HG02642 (cell line): Measurements from ENCODE around the gene ELOA.
"Not testable (repeated sequence)": the region's sequence is repeated elsewhere in the genome, so short reads cannot be mapped to it uniquely, and the experiment has no call there.

ENCODE experiments used
- ATAC-seq: cut with Tn5 transposase; IDR thresholded peaks from one replicate; pipeline ENCODE4 v1.9.1; 2021; ENCODE audit warnings: mild to moderate bottlenecking; ENCODE audit not compliant: unreplicated experiment, poor library complexity

ELOA gene

DNA sequence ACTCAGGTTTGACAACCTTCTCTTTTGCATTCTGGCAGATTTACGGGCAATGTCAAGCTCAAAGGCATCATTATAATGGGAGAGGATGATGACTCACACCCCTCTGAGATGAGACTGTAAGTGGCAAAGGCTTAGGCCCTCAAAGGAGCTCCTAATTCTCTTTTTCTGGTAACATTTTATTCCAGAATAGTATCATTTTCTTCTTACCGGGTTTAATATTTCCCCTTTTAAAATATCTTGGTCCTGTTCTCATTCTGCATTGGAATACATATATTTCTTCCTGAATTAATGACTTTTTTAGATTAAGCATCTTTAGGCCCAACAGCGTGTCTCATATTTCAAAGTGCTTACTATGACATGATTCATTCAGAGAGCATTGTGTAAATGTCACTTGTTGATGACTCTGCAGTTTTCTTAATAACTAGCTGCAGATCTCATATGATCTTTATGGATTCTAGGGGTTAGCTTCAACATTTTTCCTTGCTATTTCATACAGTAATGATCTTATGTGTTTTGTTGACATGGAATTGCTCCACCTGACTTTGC, 36.6 kb downstream of the ELOA start:
- ATAC-seq: no peak

DNA sequence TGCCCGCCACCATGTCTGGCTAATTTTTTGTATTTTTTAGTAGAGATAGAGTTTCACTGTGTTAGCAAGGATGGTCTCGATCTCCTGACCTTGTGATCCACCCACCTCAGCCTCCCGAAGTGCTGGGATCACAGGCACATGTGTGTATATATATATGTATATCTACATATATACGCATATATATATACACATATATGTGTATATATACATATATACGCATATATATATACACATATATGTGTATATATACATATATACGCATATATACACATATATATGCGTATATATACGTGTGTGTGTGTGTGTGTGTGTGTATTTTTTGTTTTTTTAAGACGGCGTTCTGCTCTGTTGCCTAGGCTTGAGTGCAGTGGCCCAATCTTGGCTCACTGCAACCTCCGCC, 39.9 kb downstream of the ELOA start:
- not testable (repeated sequence) for ATAC-seq

DNA sequence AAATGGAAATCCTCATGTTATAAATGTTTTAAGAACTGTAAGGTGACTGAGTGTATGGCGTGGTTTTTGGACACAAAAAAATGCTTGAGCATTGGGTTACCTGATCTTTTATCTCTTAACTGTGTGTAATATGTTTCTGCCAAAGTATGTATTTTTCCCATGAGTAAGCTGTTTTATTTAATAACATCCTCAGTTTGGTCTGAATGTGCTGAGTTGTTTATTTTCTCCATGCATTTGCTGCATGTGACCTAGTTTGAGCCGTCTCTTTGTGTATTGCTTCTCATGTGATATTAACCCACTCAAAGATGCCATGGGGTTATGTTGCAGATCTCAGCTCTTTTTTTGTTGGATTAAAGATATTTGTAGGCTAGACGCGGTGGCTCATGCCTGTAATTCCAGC, 41.6 kb downstream of the ELOA start:
- ATAC-seq: no peak

DNA sequence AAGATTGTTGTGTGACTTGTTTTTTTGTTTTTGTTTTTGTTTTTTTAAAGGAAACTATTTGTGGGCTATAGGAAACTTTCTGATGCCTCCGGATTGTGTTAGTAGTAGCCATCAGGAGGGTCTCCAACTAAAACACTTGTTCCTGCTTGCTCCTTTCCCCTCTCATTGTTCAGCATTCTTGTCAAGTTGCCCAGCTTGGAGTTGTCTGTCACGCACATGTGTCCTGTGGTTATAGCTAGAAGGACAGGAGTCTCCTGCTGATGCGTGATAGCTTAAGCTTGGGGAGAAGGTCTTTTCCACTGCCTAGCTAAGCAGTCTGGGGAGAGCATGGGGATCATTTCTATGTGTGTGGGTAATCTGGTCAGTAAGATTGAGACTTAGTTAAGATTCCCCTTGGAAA, 44.4 kb downstream of the ELOA start:
- ATAC-seq: no peak

DNA sequence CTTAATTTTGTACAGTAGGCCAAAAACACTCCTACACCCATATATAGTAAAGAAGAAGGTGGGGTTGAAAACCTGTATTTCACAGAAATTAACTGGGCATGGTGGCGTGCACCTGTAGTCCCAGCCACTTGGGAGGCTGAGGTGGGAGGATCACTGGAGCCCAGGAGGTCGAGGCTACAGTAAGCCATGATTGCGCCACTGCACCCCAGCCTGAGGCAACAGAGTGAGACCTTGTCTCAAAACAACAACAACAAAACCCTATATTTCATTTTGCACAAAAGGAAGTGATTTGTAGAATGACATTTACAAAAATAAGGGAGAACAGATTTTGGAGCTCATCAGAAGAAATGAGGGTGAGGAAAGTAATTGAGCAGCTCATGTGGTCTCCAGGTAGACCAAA, 45.4 kb downstream of the ELOA start:
- no peak for ATAC-seq

DNA sequence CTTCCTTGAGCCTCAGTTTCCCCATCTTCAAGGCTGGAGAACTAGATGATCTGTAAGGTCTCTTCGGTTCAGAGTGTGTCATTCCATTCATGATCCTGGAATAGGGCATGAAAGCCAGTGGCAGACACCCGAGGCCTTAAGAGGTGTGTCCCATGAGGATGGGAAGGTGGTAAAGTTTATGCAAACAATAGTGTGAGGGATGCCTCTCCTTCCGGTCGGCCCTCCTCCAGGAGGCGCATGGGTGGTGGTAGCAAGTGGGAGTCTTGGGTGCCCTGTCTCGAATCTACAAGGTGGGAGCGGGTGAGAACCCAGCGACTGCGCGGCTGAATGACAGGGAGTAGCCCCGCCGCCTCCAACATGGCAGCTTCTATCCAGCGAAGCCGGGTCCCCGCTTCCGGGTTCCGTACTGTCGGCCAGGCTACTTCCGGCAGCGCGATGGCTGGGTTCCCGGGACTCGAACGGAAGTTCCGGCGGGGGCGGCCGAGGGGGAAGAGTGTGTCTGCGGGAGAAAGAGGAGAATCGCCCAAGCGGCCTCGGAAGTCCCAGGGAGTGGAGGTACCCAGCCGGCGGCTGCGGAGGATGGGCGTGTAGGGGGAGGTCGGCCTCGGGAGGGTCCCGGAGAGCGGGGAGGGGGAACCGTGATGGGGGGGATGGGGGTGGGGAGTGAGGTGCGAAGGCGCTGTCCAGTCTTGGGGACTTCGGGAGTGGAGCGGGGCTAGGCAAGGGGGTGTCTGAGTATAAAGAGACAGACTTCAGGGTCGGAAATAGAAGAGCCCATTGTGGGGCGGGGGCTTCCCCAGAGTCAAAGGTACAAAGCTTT, 47.6 kb downstream of the ELOA start, which contains the start of gene LYPLA2:
TSS of gene LYPLA2 (plus strand) at position 450 of the 820 bp plus-strand sequence. CDS start 1,538 bp downstream, outside the sequence.
- peak; percentile 78 for ATAC-seq

DNA sequence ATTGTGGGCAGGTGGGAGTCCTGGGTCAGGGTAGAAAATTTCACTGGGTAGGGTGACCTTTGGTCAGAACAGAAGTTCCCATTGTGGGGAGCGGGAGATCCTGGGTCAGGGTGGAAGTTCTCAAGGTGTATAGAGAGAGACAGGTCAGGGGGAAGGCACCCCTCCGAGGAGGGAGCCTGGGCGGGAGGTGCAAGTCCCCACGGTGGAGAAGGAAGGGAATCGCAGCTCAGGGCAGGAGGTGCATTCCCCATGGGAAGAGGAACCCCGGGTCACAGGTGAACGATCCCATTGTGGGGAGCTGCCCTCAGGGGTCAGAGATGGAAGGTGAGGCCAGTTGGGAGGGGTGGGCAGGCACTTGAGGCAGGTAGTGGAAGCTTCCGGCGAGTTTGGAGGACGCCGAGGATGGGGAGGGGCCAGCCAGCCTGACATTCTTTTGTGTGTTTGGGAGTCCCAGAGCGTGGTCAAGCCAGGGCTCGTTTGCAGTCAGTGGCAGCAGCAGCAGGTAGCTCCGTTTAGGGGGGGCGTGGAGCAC, 48.3 kb downstream of the ELOA start:
- ATAC-seq: peak; percentile 3

DNA sequence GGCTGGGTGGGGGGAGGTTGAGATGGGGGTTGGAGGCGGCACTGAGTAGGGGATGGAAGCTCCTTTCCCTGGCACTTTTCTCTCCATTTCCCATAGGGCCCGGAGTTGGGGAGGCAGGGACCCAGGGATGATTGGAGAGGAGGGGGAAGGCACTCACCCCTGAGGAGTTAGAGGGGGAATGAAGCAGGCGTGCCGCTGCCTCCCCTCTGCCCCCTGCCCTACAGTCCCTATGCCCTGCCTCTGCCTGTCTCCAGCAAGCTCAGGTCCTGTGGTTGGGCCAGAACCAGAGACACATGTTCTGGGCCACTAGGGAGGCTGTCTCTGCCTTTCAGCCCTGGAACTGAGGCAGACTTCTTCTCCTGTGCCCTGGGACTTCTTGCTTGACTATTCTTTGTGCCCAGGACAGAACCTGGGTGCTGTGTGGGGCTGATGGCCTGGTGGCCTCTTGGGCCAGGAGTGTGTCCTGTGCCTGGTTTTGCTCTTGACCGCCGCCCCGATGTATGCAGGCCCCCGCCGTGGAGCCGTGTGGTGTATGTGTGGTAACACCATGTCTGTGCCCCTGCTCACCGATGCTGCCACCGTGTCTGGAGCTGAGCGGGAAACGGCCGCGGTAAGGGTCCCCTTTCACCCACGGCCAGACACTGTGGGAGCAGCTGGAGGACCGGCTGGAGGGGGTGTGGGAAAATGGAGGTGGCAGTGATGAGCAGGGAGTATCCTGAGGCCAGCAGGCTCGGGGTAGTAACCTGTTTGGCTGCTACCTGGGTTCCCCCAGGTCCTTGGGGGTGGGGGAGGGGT, 49.1 kb downstream of the ELOA start:
- no peak for ATAC-seq

DNA sequence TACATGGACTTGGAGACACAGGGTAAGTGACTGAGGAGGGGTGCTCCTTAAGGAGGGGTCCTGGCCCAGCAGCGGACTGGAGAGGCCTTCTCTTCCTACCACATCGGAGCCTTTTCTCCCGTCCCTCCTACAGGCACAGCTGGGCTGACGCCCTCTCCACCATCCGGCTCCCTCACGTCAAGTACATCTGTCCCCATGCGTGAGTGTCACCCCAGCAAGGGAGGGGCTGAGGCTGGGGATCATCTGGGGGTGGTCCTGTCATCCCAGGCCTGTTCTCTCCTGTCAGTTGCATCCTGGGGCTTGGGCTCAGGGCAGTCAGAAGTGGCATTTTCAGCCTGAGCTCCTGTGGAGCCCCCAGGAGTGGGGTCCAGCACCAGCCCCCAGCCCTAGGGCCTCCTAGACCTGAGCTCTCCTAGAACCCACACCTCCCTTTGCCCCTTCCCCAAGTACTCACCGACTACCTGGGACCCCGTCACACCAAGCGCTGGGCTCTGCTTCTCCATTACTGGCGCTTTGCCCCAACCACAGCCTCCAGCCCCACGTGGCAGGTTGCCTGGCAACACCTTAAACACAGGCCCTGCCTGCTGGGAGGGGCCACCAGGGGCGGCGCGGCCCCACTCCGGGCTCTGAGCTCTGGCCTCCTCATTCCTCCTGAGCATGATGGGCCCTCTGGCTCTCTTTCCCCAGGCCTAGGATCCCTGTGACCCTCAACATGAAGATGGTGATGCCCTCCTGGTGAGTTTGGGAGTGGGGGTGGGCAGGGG, 49.9 kb downstream of the ELOA start:
- ATAC-seq: no peak

DNA sequence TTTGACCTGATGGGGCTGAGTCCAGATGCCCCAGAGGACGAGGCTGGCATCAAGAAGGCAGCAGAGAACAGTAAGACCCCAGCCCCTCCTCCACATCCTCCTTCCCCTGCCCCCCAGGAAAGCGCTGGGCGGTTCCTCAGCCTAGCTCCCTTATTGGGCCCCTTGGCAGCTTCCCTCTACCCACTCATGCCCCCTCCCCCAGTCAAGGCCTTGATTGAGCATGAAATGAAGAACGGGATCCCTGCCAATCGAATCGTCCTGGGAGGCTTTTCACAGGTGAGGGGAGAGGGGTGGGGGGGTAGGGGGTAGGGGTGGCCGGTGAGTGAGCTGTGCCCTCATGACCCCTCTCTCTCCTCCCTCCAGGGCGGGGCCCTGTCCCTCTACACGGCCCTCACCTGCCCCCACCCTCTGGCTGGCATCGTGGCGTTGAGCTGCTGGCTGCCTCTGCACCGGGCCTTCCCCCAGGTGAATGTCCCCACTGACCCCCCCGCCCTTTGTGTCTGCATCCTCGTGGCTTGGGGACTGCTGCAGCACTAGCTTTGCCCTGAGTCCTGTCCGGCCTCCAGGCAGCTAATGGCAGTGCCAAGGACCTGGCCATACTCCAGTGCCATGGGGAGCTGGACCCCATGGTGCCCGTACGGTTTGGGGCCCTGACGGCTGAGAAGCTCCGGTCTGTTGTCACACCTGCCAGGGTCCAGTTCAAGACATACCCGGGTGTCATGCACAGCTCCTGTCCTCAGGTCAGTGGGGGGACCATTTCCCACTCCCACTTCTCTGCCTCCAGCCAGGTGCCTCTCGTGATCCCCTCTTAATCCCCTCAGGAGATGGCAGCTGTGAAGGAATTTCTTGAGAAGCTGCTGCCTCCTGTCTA, 50.8 kb downstream of the ELOA start:
- ATAC-seq: no peak

DNA sequence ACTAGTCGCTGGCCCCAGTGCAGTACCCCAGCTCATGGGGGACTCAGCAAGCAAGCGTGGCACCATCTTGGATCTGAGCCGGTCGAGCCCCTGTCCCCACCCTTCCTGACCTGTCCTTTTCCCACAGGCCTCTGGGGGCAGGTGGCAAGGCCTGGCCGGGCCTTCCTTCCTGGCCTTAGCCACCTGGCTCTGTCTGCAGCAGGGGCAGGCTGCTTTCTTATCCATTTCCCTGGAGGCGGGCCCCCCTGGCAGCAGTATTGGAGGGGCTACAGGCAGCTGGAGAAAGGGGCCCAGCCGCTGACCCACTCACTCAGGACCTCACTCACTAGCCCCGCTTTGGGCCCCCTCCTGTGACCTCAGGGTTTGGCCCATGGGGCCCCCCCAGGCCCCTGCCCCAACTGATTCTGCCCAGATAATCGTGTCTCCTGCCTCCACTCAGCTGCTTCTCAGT, 51.5 kb downstream of the ELOA start:
- not testable (repeated sequence) for ATAC-seq

DNA sequence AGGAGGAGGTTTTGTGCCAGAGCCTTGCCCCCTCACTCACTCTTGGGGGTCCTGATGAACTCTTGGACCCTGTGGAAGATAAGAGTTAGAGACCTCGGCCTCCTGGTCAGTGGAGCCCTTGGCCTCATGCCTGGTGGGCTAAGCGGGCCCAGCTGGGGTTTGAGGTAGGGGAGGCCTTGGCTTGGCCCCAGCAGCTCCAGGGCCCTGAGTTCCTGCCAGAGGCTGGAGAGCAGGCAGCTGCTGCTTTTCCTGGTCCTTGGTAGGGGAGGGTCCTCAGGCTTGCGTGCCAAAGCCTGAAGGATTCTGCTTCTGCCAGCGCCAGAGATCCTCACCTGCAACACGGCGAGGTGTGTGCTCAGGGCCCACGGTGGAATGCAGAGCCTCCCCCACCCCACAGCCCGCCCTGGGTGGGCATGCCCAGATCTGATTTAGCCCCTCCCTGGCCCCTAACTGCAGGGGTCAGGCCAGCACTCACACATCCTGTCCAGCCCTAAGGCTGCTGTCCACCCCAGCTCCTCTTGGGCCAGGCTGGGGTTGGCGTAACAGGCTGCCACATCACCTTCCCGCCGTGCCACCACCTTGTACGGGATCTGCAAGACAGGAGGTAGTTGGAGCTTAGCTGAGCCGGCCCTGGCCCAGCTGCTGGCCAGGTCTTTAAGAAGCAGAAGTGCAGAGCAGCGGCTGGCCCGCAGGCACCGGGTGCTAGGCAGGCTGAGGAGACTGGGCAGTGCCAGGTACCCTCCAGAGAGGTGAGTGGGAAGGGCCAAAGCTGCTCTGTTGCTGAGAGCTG, 52.6 kb downstream of the ELOA start:
- ATAC-seq: no peak

DNA sequence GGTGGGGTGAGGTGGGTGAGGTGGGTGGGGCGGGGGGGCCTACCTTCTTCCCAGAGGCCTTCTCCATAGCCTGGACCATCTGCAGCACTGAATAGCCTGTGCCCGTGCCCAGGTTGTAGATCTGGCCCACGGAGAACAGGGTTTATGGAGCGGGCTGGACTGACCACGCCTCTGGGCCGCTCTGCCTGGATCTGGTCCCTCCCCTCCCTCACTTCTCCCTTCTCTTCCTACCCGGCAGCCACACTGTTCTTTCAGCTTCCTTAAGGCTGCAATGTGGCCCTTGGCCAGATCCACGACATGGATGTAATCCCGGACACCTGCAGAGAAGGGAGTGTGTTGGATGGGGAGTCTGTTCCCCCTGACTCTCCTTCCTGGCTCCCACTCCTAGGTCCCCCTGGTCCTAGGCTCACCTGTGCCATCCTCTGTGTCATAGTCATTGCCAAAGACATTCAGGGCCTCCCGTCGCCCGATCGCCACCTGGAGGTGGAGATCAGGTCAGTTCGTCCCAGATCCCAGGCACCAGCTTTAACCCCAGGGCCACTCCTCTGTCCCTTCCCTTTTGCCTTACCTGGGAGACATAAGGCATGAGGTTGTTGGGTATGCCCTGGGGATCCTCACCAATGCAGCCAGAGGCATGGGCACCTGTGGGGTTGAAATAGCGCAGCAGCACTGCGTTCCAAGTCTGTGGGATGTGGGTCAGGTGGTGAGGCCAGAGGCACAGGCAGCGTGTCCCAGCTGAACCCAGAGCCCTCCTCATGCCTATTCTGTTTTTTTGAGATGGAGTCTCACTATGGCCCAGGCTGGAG, 53.4 kb downstream of the ELOA start:
- no peak for ATAC-seq

DNA sequence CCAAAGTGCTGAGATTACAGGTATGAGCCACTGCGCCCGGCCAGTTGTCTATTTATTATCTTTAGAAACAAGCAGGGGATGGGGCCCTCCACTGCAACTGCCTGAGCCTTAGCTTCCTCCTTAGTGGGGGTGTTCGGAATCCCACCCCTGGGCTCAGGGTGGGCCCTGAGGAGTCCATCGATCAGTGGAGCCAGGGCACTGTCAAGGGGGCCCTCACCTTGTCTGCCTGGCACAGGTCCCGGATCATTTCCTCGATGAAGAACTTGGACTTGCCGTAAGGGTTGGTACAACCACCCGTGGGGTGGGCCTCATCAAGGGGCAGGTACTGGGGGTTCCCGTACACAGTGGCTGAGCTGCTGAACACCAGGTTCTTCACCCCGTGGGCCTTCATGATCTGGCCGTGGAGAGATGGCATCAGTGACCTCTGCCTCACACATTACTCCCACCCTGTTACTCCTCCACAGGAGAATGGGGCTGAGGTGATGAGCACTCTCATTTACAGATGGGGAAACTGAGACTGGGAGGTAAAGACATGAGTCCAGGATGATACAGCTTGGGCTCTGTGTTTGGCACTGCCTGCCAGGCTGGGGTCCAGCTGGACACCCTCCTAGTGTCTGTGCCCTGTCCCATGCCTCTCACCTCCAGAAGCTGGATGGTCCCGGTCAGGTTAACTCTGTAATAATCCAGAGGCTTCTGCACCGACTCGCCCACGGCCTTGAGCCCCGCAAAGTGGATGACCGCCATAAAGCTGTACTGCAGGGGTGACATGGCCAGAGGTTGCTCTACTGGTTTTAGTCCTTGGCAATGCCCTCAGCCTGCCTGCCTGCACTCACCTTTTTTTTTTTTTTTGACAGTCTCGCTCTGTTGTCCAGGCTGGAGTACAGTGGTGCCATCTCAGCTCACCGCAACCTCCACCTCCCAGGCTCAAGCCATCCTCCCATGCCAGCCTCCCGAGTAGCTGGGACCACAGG, 54.5 kb downstream of the ELOA start:
- ATAC-seq: no peak

DNA sequence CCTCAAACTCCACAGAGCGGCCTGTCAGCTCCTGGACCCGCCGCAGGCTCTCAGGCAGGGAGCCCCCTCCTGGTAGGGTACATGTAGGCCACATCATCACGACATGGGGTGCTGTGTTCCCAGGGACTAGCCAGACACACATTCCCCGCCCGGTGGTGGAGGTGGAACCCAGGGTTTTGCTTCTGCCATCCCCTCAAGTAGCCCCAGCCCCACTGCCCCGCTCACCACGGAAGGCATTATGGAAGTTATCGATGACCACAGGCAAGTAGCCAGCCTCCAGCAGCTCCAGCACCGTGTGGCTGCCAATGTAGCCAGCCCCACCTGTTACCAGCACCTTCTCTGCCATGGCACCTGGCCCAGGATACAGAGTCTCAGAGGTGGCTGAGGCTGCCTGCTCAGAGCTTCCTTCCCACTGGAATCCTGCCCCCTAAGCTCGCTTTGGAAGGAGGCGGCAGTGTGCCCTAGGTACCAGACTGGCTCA, 55.4 kb downstream of the ELOA start:
- ATAC-seq: no peak

DNA sequence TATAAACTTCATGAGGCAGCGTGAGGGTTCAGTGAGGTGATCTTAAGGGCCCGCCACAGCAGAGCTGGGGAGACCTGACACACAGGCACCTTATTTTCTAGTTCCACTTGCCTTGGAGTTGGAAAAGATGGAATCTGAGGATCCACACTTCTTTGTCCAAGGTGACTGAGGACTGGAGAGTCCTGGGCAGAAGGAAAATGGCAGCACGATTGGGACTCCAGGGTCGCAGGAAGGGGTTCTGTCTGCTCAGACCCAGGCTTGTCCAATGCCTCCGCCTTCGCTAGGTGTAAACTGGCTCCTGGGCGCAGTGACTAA, 55.9 kb downstream of the ELOA start:
- ATAC-seq: no peak
